Nephron (organoid): ENCODE data around the gene DYSF.
A peak's percentile ranks its signal among the peaks of the same experiment; 100 is the strongest.

Source experiments
- H3K27ac Mint-ChIP-seq, 3 experiments: 2 replicates each; pipeline ENCODE4 v1.8.0; 2020; ENCODE audit warnings: mixed read lengths in 3 of 3, mild to moderate bottlenecking in 2 of 3, moderate library complexity in 1 of 3
- H3K27me3 Mint-ChIP-seq: 2 replicates; pipeline ENCODE4 v1.8.0; 2021; ENCODE audit warnings: low read depth, mild to moderate bottlenecking, moderate library complexity, mixed read lengths
- H3K36me3 Mint-ChIP-seq: 2 replicates; pipeline ENCODE4 v1.8.0; 2020; ENCODE audit warnings: low read depth, mixed read lengths
- H3K4me1 Mint-ChIP-seq: 2 replicates; pipeline ENCODE4 v1.8.0; 2020; ENCODE audit warnings: mixed read lengths
- H3K4me3 Mint-ChIP-seq, 3 experiments: 2 replicates each; pipeline ENCODE4 v1.8.0; 2020; ENCODE audit warnings: mild to moderate bottlenecking in 3 of 3, mixed read lengths in 3 of 3, moderate library complexity in 2 of 3
- H3K9me3 Mint-ChIP-seq: 2 replicates; pipeline ENCODE4 v1.8.0; 2020; ENCODE audit warnings: mixed read lengths
- TF ChIP-seq, protein P1 (sequence below), 3 experiments: fragments of 200-600 bp; sonication (generic); IDR thresholded peaks; one replicate each; pipeline ENCODE4 v1.5.0; 2021; ENCODE audit warnings: antibody characterized with exemption in 3 of 3; ENCODE audit not compliant: unreplicated experiment in 3 of 3

Gene DYSF

DNA sequence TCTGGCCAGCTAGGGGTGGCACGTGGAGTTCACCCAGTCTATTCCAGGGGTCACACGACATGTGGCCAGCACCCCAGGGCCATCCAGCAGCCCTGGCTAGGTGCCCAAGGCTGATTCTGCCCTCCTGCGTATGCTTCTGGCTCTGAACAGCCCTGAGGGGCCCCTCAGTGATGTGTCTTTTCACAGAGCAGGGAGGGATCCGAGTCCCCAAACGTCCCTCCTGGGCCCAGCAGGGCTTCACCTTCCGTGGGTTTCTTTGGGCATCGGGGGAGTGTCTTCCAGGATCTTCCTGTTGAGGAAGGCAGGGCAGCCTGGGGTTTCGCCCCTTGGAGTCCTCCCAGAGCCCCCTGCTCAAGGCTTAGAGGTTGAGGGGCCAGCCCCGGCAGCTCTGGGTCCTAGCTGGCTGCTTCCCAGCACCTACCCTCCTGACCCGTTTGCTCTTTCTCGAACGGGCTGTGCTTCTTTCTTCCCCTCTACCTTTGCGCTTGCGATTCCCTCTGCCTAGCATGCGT is 165.9 kb downstream of the DYSF start:
- Mint-ChIP-seq H3K4me3 (no peak overlapping the region), H3K27ac (peak overlapping the region in 1 of 3 experiments; percentile 9), H3K36me3 (no peaks in the 10 kb centered on the region), H3K9me3 (no peaks in the 10 kb centered on the region), H3K27me3 (peaks cover 17% of the 10 kb centered on the region), H3K4me1 (peaks cover 19% of the 10 kb centered on the region)
- TF ChIP-seq, protein P1, sequence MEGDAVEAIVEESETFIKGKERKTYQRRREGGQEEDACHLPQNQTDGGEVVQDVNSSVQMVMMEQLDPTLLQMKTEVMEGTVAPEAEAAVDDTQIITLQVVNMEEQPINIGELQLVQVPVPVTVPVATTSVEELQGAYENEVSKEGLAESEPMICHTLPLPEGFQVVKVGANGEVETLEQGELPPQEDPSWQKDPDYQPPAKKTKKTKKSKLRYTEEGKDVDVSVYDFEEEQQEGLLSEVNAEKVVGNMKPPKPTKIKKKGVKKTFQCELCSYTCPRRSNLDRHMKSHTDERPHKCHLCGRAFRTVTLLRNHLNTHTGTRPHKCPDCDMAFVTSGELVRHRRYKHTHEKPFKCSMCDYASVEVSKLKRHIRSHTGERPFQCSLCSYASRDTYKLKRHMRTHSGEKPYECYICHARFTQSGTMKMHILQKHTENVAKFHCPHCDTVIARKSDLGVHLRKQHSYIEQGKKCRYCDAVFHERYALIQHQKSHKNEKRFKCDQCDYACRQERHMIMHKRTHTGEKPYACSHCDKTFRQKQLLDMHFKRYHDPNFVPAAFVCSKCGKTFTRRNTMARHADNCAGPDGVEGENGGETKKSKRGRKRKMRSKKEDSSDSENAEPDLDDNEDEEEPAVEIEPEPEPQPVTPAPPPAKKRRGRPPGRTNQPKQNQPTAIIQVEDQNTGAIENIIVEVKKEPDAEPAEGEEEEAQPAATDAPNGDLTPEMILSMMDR (IDR thresholded peaks at IDR 0.05; ENCODE audit: unreplicated experiment in 3 of 3): no peak

DNA sequence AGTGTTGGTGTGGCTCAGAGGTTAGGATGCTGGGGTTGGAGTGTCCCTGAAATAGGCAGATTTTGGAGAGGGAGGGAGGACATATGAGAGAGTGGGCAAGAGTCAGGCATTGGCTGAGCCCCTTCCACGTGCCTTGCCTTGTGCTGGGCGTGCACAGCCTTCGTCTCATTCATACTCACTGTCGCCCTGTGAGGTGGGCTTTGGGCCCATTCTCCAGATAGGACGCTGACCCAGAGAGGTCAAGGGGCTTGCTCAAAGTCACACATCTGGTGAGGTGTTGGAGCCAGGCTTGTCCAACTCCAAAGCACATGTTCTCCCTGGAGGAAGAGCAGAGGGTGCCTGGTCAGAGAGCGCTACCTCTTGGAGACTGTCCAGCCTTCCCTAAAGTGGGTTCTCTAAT is 166.8 kb downstream of the DYSF start:
- Mint-ChIP-seq H3K4me1 (peaks cover 11% of the 10 kb centered on the region), H3K27me3 (peaks cover 12% of the 10 kb centered on the region), H3K4me3 (no peak overlapping the region), H3K27ac (peak overlapping the region in 1 of 3 experiments; percentile 9), H3K9me3 (no peaks in the 10 kb centered on the region), H3K36me3 (no peaks in the 10 kb centered on the region)
- TF ChIP-seq, protein P1 (IDR thresholded peaks at IDR 0.05; ENCODE audit: unreplicated experiment in 3 of 3): no peak

DNA sequence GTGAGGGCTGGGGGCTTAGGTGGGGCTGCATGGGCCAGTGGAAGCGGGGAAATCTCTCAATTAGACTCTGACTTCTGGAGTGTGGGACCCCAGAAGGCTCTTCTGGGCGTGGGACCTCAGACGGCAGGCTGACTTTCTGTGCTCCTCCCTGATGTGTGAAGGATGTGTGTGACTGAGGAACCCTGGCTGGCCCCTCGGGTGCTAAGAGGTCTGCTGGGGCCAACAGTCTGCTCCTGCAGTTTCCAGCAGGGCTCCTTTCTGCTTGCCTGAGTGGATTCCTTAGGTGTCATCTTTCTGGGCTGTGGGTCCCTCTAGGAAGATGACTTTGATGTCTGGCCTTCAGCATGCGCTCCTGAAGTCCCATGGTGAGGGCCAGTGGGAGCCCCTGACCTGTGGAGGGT is 167.5 kb downstream of the DYSF start:
- Mint-ChIP-seq H3K27me3 (peaks cover 10% of the 10 kb centered on the region), H3K4me3 (no peak overlapping the region), H3K4me1 (peaks cover 9% of the 10 kb centered on the region), H3K9me3 (no peaks in the 10 kb centered on the region), H3K36me3 (no peaks in the 10 kb centered on the region), H3K27ac (no peak overlapping the region)
- TF ChIP-seq, protein P1 (IDR thresholded peaks at IDR 0.05; ENCODE audit: unreplicated experiment in 3 of 3): no peak

DNA sequence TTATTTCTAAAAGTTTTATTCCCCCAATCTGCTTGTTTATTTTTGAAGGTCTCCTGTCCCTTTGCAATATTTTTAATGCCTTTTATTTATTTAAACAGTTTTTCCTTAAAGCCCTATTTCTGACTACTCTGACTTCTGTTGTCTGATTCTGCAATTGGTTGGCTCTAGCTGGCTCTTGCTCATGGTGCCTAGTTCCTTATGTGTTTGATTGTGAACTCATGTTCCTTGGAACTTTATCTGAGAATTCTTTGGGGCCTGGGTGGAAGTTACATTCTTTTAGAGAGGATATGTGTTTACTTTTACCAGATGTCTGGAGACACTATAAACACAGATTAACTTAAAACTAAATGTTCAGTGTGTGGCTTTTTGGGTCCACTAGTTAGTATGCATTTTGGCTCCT is 175.9 kb downstream of the DYSF start:
- Mint-ChIP-seq H3K27ac (no peak overlapping the region), H3K4me3 (no peak overlapping the region), H3K9me3 (peaks cover 5% of the 10 kb centered on the region), H3K4me1 (peaks cover 4% of the 10 kb centered on the region), H3K27me3 (peaks cover 11% of the 10 kb centered on the region), H3K36me3 (no peaks in the 10 kb centered on the region)
- TF ChIP-seq, protein P1 (IDR thresholded peaks at IDR 0.05; ENCODE audit: unreplicated experiment in 3 of 3): no peak

DNA sequence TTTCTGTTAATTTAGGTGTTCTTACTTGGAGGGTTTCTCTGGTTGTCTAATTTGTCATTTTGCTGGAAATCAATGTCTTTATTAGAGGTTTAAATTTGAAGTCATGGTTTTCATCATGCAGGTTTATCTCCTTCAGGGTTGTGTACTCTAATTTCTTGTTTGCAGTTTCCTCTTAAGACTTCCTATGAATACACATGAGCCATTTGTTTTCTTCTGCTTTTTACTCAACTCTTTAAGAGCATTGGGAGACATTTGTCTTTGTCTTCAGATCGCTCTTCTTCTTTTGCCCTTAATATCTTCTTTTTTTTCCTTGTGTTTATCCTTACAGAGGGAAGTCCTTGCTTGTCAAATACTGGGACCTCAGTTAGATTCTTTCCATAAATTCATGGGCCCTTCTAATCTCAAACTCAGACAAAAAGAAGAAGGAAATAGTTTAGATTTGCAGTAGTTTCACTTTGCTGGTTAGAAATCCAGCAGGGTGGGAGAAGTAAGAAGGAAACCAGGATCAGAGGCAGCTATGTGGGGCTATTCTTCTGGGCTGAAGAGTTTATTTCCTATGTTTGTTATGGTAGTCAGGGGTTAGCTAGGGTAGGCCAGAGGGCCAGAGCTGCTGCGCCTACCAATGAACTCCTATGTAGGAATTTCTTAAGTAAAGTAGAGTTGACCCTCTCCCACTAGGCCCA is 176.6 kb downstream of the DYSF start:
- Mint-ChIP-seq H3K4me1 (peaks cover 4% of the 10 kb centered on the region), H3K27me3 (peaks cover 14% of the 10 kb centered on the region), H3K4me3 (no peak overlapping the region), H3K27ac (no peak overlapping the region), H3K36me3 (no peaks in the 10 kb centered on the region), H3K9me3 (peaks cover 5% of the 10 kb centered on the region)
- TF ChIP-seq, protein P1 (IDR thresholded peaks at IDR 0.05; ENCODE audit: unreplicated experiment in 3 of 3): no peak
